GM12878 (cell line): ENCODE data around the gene NFYA. TPM values are rescaled to one million over a fixed set of nuclear protein-coding genes. Genes with fewer than 3 reads are reported as not detected.
A peak's percentile ranks its signal among the peaks of the same experiment; 100 is the strongest.

Experiments used
- ATAC-seq: fragments of 200-7000 bp; cut with Tn5 transposase; 3 replicates; pipeline ENCODE4 v1.9.1; 2020; ENCODE audit warnings: mild to moderate bottlenecking, moderate library complexity
- BruUV-seq: library from RNA; stranded (reverse); fragments of 400-500 nt; replicated peaks from 2 replicates; lab custom pipeline; 2021; lab: Mats Ljungman, UMichigan
- CTCF ChIA-PET: fragments of 300-600 bp; sonication (Branson Sonifier 250); formaldehyde crosslinking; extraction: SDS; loops from one replicate; lab custom pipeline; 2021; ENCODE audit warnings: inconsistent platforms; lab: Yijun Ruan, JAX
- POLR2A ChIA-PET: fragments of 350-600 bp; formaldehyde crosslinking; extraction: SDS; loops from one replicate; lab custom pipeline; 2021; ENCODE audit warnings: inconsistent platforms; lab: Charles Lee
- RAD21 ChIA-PET: fragments of 300-600 bp; sonication (Branson Sonifier 250); formaldehyde crosslinking; loops from one replicate; lab custom pipeline; 2023; ENCODE audit warnings: antibody characterized with exemption; ENCODE audit not compliant: unreplicated experiment; lab: Charles Lee
- SMC1A ChIA-PET: fragments of 300-600 bp; sonication (Branson Sonifier 250); formaldehyde crosslinking; loops from one replicate; lab custom pipeline; 2023; ENCODE audit not compliant: unreplicated experiment, uncharacterized antibody; lab: Charles Lee
- DNase-seq: peaks from one replicate; pipeline ENCODE4 v3.0.0-alpha.2; 2011; ENCODE audit warnings: low read depth, low spot score
- FAIRE-seq: peaks from 3 replicates; lab custom pipeline; 2011; peaks lifted over from hg19 to GRCh38; lab: Jason Lieb, UNC
- H2AFZ ChIP-seq: 2 replicates; pipeline ENCODE4 v1.6.0; 2011; ENCODE audit warnings: low read depth, low read length, control low read depth; ENCODE audit not compliant: control insufficient read depth
- H3K27ac ChIP-seq: 2 replicates; pipeline ENCODE4 v1.5.1; 2011; ENCODE audit warnings: control low read depth; ENCODE audit not compliant: control insufficient read depth, insufficient read depth
- H3K27me3 ChIP-seq, 2 experiments: replicated peaks in 1 of 2; 2 replicates each; pipeline versions ENCODE4 v1.6.0 to v1.6.1; 2011; ENCODE audit warnings: low read length in 1 of 2; ENCODE audit not compliant: control insufficient read depth in 2 of 2, insufficient read depth in 2 of 2
- H3K36me3 ChIP-seq, 2 experiments: 2 replicates each; pipeline ENCODE4 v1.5.1; 2011; ENCODE audit warnings: low read length in 1 of 2; ENCODE audit not compliant: control insufficient read depth in 2 of 2, insufficient read depth in 2 of 2
- H3K4me1 ChIP-seq: 2 replicates; pipeline ENCODE4 v1.6.1; 2011; ENCODE audit warnings: mild to moderate bottlenecking, low read length, moderate library complexity, mixed read lengths; ENCODE audit not compliant: control insufficient read depth, insufficient read depth
- H3K4me2 ChIP-seq: 2 replicates; pipeline ENCODE4 v1.6.0; 2011; ENCODE audit warnings: control low read depth; ENCODE audit not compliant: control insufficient read depth, insufficient read depth
- H3K4me3 ChIP-seq: fragments of 200-600 bp; sonication (generic); 2 replicates; pipeline ENCODE4 v1.5.1; 2016
- H3K79me2 ChIP-seq: 2 replicates; pipeline ENCODE4 v1.6.0; 2011; ENCODE audit warnings: low read length; ENCODE audit not compliant: control insufficient read depth, insufficient read depth
- H3K9ac ChIP-seq: 2 replicates; pipeline ENCODE4 v1.8.0; 2011; ENCODE audit warnings: low read length, control low read depth, mixed read lengths; ENCODE audit not compliant: control insufficient read depth, insufficient read depth
- H3K9me3 ChIP-seq: replicated peaks from 3 replicates; pipeline ENCODE4 v1.5.1; 2011; ENCODE audit warnings: mild to moderate bottlenecking, low read length; ENCODE audit not compliant: control insufficient read depth, insufficient read depth
- H4K20me1 ChIP-seq: 2 replicates; pipeline ENCODE4 v1.6.0; 2011; ENCODE audit not compliant: control insufficient read depth, insufficient read depth
- BHLHE40 ChIP-seq, 2 experiments: fragments of 450-650 bp in 1 of 2; IDR thresholded peaks; 2 replicates each; pipeline ENCODE4 v1.6.1; 2011 to 2017; ENCODE audit warnings: low read depth in 2 of 2, borderline replicate concordance in 1 of 2, improper control_type of control experiment in 1 of 2, low read length in 1 of 2, mild to moderate bottlenecking in 1 of 2
- CREM ChIP-seq: IDR thresholded peaks from 2 replicates; pipeline ENCODE4 v1.6.1; 2014; ENCODE audit warnings: antibody characterized with exemption, low read depth
- ESRRA ChIP-seq: IDR thresholded peaks from 2 replicates; pipeline ENCODE4 v1.6.1; 2012; ENCODE audit warnings: mild to moderate bottlenecking, low read length, improper control_type of control experiment
- FOS ChIP-seq: IDR thresholded peaks from 3 replicates; pipeline ENCODE4 v1.6.1; 2011; ENCODE audit warnings: borderline replicate concordance; ENCODE audit not compliant: insufficient read length; ENCODE audit errors: extremely low read depth
- LARP7 ChIP-seq: fragments of 450-650 bp; IDR thresholded peaks from 2 replicates; pipeline ENCODE4 v1.6.1; 2017; ENCODE audit warnings: mild to moderate bottlenecking
- MYB ChIP-seq: fragments of 150-350 bp; IDR thresholded peaks from 2 replicates; pipeline ENCODE4 v1.6.1; 2014; ENCODE audit warnings: mild to moderate bottlenecking, low read depth, low read length, borderline replicate concordance
- MYC ChIP-seq: IDR thresholded peaks from 2 replicates; pipeline ENCODE4 v1.6.1; 2011; ENCODE audit warnings: mild to moderate bottlenecking, low read length, moderate library complexity, inconsistent platforms; ENCODE audit not compliant: insufficient read depth, insufficient replicate concordance, insufficient read length, severe bottlenecking
- POLR2A ChIP-seq: IDR thresholded peaks from 2 replicates; pipeline ENCODE4 v1.6.1; 2011; ENCODE audit warnings: low read depth, mild to moderate bottlenecking, low read length
- RELA ChIP-seq: fragments of 450-650 bp; IDR thresholded peaks from 2 replicates; pipeline ENCODE4 v1.8.0; 2014; ENCODE audit warnings: borderline replicate concordance; ENCODE audit not compliant: partially characterized antibody
- SMAD1 ChIP-seq: fragments of 450-650 bp; IDR thresholded peaks from 2 replicates; pipeline ENCODE4 v1.6.1; 2018; ENCODE audit warnings: mild to moderate bottlenecking, low read depth; ENCODE audit not compliant: partially characterized antibody
- SMARCA5 ChIP-seq: fragments of 450-650 bp; IDR thresholded peaks from 2 replicates; pipeline ENCODE4 v1.6.1; 2017; ENCODE audit warnings: mild to moderate bottlenecking
- SPI1 ChIP-seq: IDR thresholded peaks from 2 replicates; pipeline ENCODE4 v1.6.1; 2011; ENCODE audit warnings: low read depth, mild to moderate bottlenecking, low read length, moderate library complexity, borderline replicate concordance; ENCODE audit not compliant: insufficient read depth
- STAT1 ChIP-seq: fragments of 450-650 bp; conservative IDR thresholded peaks from 2 replicates; pipeline ENCODE4 v1.6.1; 2014; ENCODE audit warnings: antibody characterized with exemption, mild to moderate bottlenecking
- TCF7 ChIP-seq: IDR thresholded peaks from 2 replicates; pipeline ENCODE4 v1.6.1; 2014; ENCODE audit warnings: antibody characterized with exemption, borderline replicate concordance
- ZNF217 ChIP-seq: fragments of 450-650 bp; IDR thresholded peaks from 2 replicates; pipeline ENCODE4 v1.6.1; 2017; ENCODE audit warnings: antibody characterized with exemption, mild to moderate bottlenecking
- ZNF24 ChIP-seq: fragments of 450-650 bp; IDR thresholded peaks from 2 replicates; pipeline ENCODE4 v1.6.1; 2017; ENCODE audit warnings: antibody characterized with exemption, mild to moderate bottlenecking
- ZNF622 ChIP-seq: fragments of 450-650 bp; IDR thresholded peaks from 2 replicates; pipeline ENCODE4 v1.6.1; 2017; ENCODE audit warnings: mild to moderate bottlenecking, inconsistent platforms
- ZSCAN29 ChIP-seq: fragments of 450-650 bp; IDR thresholded peaks from 2 replicates; pipeline ENCODE4 v1.6.1; 2017; ENCODE audit warnings: mild to moderate bottlenecking, moderate library complexity
- WGBS: methylation state at CpG from one replicate; pipeline ENCODE4 v1.1.6; 2016; ENCODE audit warnings: low lambda C conversion rate; ENCODE audit not compliant: insufficient replicate concordance, insufficient coverage; ENCODE audit errors: missing lambda C conversion rate; 5-methylcytosine and 5-hydroxymethylcytosine counted together
- in situ Hi-C: fragments of 300-500 bp; cut with MboI; formaldehyde crosslinking; loops from 9 replicates; pipeline ENCODE4 v1.14.3; 2018; ENCODE audit warnings: mixed read lengths
- intact Hi-C: fragments of 100-400 bp; cut with micrococcal nuclease; formaldehyde crosslinking; loops from one replicate; pipeline ENCODE4 v1.14.2; 2022; ENCODE audit not compliant: unreplicated experiment
- polyA plus RNA-seq, 11 experiments: library from polyadenylated mRNA; depleted of rRNA in 4 of 11; unstranded in 6 of 11; stranded (reverse) in 5 of 11; fragments of >200 nt; fragmentation: Nextera tagmentation in 4 of 11; fragmentation: Illumina TruSeq in 1 of 11; extraction: Ambion mirVana in 4 of 11; extraction: Trizol in 1 of 11; gene quantifications; 1 replicate in 1 of 11; 2 replicates in 10 of 11; pipeline versions ENCODE4 v1.2.1 to v1.2.3, GENCODE V29; 2011 to 2016; ENCODE audit warnings: inconsistent platforms in 2 of 11, missing spikeins in 2 of 11, low read depth in 1 of 11
- total RNA-seq, 4 experiments: library from RNA; depleted of rRNA in 3 of 4; stranded (reverse); fragments of >200 nt in 3 of 4; fragmentation: Illumina TruSeq in 1 of 4; extraction: Trizol in 1 of 4; gene quantifications; 2 replicates each; pipeline versions ENCODE4 v1.2.1 to v1.2.3, GENCODE V29; 2013 to 2021
- TF ChIP-seq, protein P1 (sequence below): fragments of 450-650 bp; IDR thresholded peaks from 2 replicates; pipeline ENCODE4 v1.6.1; 2014; ENCODE audit warnings: mild to moderate bottlenecking
- TF ChIP-seq, protein P2 (sequence below): fragments of 450-650 bp; IDR thresholded peaks from 2 replicates; pipeline ENCODE4 v1.6.1; 2017; ENCODE audit warnings: mild to moderate bottlenecking, moderate library complexity

The NFYA gene
- total and polyA plus RNA-seq, 10 of the 15 experiments (the other 5 are each of a cell fraction or from before 2014, with no cell fraction given): 6.4 to 36.5 (median 19.1) TPM

DNA sequence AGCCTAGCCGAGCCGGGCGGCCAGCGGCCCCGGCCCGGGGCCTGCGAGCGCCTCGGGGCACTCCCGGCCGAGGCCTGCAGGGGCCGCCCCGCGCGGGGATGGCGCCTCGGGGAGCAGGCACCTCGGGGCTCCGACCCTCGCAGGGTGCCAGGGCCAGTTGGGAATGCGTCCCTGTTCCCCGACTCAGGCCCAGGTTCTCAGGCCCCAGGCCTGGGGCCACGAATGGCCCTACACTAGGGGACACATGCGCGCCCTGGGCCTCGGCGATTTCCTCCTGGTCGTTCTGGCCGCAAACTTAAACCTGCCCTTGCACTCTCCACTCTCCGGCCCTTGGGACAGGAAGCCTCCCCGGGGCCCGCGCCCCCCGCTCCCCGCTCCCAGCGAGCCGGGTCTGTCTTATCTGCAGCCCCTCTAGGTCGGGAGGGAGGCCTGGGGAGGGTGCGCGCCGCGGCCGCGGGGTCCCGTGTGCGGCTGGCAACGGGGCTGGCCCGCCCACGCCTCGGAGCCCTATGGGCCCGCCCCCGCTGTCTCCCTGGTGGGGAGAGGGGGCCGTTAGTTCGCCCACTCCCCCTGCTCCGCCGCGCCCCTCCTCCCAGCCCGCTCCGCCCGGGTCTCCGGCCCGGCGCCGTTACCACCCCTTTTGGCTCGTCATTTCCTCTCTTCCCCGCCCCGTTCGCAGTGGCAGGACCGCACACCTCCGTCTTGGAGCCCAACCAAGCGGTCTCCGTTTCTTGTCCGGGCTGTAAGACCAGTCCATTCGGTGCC, 611 bp downstream of the NFYA start:
- POLR2A ChIA-PET: interaction anchor here (1.0 to 1.5 kb wide), 2 partner anchors 127 to 261 kb away, joined by 3 to 5 read pairs; partner anchors contain the start of gene TREML2
- H3K36me3 ChIP-seq: peaks cover 0 to 3% of the 10 kb centered on the region in 2 experiments; a peak in 2 of 4 replicates
- H3K9me3 ChIP-seq: no peaks in the 10 kb centered on the region
- peak overlapping the region; percentile 46 for H2AFZ ChIP-seq
- H3K9ac ChIP-seq: peak overlapping the region; percentile 94
- no peaks in the 10 kb centered on the region for H3K27me3 ChIP-seq
- FAIRE-seq (peak; percentile 59), DNase-seq (peak; percentile 31), ATAC-seq (peak; percentile 46)
- BruUV-seq: no TSS peak
- H3K4me1 ChIP-seq: peaks cover 7% of the 10 kb centered on the region; the same call in 1 of the 2 replicates
- in situ Hi-C loops (no loop called here), intact Hi-C loops (loop anchor here (10.0 kb wide), 1 partner anchor 661 kb away; the partner anchor contains the start of gene TFEB)
- WGBS: 2% methylated on average over 47 of the region's 74 CpGs
- H3K27ac ChIP-seq: peak overlapping the region; percentile 99
- CTCF ChIA-PET: interaction anchor here (1.0 to 6.5 kb wide), 4 partner anchors 36 to 247 kb away, joined by 3 to 62 read pairs (median 6); partner anchors contain the start of gene UNC5CL
- H3K79me2 ChIP-seq: peaks cover 65% of the 10 kb centered on the region
- peak overlapping the region; percentile 78 for H3K4me2 ChIP-seq
- SMC1A ChIA-PET: interaction anchor here (1.0 kb wide), 1 partner anchor 109 kb away, joined by 3 read pairs; no protein-coding TSS in a partner anchor
- RAD21 ChIA-PET: interaction anchor here (0.6 to 1.2 kb wide), 4 partner anchors 10 to 1845 kb away, joined by 3 to 7 read pairs (median 4); partner anchors contain the start of gene KCNK5
- H4K20me1 ChIP-seq: no peaks in the 10 kb centered on the region
- peak overlapping the region; percentile 88 for H3K4me3 ChIP-seq
- TF ChIP-seq SMAD1: peak; percentile 64
- TF ChIP-seq, protein P1, sequence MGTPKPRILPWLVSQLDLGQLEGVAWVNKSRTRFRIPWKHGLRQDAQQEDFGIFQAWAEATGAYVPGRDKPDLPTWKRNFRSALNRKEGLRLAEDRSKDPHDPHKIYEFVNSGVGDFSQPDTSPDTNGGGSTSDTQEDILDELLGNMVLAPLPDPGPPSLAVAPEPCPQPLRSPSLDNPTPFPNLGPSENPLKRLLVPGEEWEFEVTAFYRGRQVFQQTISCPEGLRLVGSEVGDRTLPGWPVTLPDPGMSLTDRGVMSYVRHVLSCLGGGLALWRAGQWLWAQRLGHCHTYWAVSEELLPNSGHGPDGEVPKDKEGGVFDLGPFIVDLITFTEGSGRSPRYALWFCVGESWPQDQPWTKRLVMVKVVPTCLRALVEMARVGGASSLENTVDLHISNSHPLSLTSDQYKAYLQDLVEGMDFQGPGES: no peak
- TF ChIP-seq ZNF622: no peak
- no peak for TF ChIP-seq ZNF217
- TF ChIP-seq, protein P2, sequence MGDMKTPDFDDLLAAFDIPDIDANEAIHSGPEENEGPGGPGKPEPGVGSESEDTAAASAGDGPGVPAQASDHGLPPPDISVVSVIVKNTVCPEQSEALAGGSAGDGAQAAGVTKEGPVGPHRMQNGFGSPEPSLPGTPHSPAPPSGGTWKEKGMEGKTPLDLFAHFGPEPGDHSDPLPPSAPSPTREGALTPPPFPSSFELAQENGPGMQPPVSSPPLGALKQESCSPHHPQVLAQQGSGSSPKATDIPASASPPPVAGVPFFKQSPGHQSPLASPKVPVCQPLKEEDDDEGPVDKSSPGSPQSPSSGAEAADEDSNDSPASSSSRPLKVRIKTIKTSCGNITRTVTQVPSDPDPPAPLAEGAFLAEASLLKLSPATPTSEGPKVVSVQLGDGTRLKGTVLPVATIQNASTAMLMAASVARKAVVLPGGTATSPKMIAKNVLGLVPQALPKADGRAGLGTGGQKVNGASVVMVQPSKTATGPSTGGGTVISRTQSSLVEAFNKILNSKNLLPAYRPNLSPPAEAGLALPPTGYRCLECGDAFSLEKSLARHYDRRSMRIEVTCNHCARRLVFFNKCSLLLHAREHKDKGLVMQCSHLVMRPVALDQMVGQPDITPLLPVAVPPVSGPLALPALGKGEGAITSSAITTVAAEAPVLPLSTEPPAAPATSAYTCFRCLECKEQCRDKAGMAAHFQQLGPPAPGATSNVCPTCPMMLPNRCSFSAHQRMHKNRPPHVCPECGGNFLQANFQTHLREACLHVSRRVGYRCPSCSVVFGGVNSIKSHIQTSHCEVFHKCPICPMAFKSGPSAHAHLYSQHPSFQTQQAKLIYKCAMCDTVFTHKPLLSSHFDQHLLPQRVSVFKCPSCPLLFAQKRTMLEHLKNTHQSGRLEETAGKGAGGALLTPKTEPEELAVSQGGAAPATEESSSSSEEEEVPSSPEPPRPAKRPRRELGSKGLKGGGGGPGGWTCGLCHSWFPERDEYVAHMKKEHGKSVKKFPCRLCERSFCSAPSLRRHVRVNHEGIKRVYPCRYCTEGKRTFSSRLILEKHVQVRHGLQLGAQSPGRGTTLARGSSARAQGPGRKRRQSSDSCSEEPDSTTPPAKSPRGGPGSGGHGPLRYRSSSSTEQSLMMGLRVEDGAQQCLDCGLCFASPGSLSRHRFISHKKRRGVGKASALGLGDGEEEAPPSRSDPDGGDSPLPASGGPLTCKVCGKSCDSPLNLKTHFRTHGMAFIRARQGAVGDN: peak; percentile 68
- peak; percentile 33 for TF ChIP-seq MYC
- no peak for TF ChIP-seq ESRRA
- TF ChIP-seq SMARCA5: peak; percentile 95
- TF ChIP-seq RELA: peak; percentile 41
- TF ChIP-seq TCF7: no peak
- peak; percentile 35; the same call in 1 of the 2 replicates for TF ChIP-seq SPI1
- no peak for TF ChIP-seq MYB
- peak; percentile 95 for TF ChIP-seq LARP7
- TF ChIP-seq CREM: peak; percentile 68
- TF ChIP-seq ZSCAN29: no peak
- no peak for TF ChIP-seq FOS
- peak; percentile 53 to 77; a peak in 3 of 4 replicates for TF ChIP-seq BHLHE40 (IDR thresholded peaks at IDR 0.05; ENCODE audit: borderline replicate concordance in 1 of 2, low read depth in 2 of 2, low read length in 1 of 2)
- TF ChIP-seq ZNF24: 0 out of 2 replicates have a peak, but pooled peaks have one; percentile 20
- no peak for TF ChIP-seq STAT1
- TF ChIP-seq POLR2A: peak; percentile 76
